Measurements from ENCODE around the gene HOXC9.

HOXC9 gene

DNA sequence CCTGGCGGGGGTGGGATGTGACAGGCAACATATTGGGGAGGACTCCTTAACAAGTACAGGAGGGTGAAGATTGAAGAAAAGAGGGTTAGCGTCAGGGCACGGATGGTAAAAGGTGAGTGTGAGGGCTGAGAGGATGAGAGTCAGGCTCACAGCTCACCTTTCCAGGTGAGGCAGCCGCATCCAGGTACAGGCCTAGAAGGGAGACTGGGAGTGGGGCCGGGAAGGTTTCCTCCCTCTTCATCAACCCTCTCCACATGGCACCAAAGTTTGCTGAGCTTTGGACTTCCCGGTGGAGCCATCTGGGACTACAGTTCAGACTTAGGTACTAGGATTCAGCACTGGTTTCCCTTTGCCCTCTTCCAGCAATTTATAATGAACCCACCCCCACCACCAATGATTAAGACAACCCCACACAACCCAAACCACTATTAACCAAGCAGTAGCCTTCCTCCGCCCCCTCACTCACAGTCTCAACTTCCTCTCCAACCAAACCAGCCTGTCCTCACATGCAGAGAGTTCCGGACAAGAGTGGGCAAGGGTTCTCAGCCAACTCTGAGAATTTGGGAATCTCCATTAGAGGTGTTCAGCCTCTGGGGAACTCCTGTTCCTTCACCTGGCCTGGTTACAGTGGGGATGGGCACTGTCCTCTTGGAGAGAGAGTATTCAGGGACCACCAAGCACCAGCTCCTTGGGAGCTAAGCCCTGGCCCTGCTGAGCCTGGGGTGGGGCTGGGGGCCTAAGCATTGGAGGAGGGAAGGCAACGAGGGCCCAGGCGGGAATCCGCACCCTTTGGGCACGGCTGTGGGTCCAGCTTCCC, 51.3 kb downstream of the HOXC9 start:
- DNase-seq (ENCODE audit: extremely low read depth, low read depth), result no peak
- TF ChIP-seq, protein P1, sequence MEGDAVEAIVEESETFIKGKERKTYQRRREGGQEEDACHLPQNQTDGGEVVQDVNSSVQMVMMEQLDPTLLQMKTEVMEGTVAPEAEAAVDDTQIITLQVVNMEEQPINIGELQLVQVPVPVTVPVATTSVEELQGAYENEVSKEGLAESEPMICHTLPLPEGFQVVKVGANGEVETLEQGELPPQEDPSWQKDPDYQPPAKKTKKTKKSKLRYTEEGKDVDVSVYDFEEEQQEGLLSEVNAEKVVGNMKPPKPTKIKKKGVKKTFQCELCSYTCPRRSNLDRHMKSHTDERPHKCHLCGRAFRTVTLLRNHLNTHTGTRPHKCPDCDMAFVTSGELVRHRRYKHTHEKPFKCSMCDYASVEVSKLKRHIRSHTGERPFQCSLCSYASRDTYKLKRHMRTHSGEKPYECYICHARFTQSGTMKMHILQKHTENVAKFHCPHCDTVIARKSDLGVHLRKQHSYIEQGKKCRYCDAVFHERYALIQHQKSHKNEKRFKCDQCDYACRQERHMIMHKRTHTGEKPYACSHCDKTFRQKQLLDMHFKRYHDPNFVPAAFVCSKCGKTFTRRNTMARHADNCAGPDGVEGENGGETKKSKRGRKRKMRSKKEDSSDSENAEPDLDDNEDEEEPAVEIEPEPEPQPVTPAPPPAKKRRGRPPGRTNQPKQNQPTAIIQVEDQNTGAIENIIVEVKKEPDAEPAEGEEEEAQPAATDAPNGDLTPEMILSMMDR (IDR thresholded peaks at IDR 0.05; ENCODE audit: low read depth, low read length), result no peak

- no peak for DNase-seq (ENCODE audit: extremely low read depth, low read depth)
These were observed 52.0 kb downstream of the HOXC9 start for GRCh38 chr12:54051874-54052437.

DNA sequence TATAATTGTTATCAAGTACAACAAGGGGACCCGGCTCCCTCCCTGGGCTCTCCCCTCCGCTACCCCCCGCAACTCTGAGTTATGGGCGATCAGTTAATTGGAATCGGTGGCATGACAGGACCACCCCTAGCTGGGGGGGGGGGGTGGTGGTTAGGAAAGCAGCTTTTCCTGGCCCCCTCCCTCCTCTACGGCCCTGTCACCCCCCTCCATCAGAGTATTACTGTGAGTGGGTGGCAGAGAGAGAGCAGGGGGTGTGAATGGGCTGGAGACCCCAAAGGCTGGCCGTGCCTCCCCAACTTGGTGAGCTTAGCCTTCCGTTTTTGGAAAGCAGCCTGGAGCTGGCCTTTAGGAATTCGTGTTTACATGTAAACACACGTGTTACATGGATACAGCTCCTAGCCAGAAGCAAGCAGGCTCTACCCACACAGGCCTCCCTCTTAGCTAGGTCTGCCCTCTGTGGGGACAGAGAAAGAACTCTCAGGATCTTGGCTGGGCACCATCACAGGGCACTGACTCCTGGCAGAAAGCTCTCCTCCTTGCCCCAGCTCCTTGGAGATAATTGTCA, 52.6 kb downstream of the HOXC9 start:
- TF ChIP-seq, protein P1 (IDR thresholded peaks at IDR 0.05; ENCODE audit: low read depth, low read length), result no peak
- DNase-seq (ENCODE audit: extremely low read depth, low read depth), result no peak

More at GRCh38 chr12:54051874-54052437, 52.0 kb downstream of the HOXC9 start:
- TF ChIP-seq, protein P1 (IDR thresholded peaks at IDR 0.05; ENCODE audit: low read depth, low read length), result no peak
